ENCODE measurements around the gene PHF14. TPM values are rescaled to one million over a fixed set of nuclear protein-coding genes. Genes with fewer than 3 reads are reported as not detected.

Gene PHF14
- total and polyA plus RNA-seq, 2 experiments from 2014 or later: 72.0 to 87.9 TPM

DNA sequence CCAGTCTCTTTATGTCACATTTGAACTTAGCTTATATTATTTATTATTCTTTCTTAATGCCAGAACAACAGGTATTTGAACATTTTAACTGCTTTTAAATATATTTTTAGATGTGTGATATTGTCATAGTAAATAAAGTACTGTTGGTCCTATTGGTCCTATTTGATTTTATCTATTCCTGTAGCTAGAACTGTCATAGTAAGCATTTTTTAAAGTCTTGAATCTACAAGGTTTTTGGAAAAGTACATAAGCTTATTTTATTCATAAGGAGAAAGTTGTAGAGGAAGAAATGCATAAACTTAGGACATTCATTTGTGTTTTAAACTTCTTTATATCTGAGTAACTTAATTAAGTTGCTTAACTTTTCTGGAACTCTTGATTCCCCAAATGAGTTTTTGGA lies 136.0 kb downstream of the PHF14 start:
- H3K27me3 ChIP-seq (ENCODE audit: insufficient read depth): no peaks in the 10 kb centered on the region
- no peaks in the 10 kb centered on the region for H3K36me3 ChIP-seq (ENCODE audit: insufficient read depth)
- H3K4me3 ChIP-seq: no peak overlapping the region
- Mint-ChIP-seq H3K36me3 (ENCODE audit: low read depth) (no peaks in the 10 kb centered on the region), H3K4me3 (no peak overlapping the region), H3K4me1 (peaks cover 1% of the 10 kb centered on the region), H3K27me3 (ENCODE audit: insufficient read depth, low read depth, poor library complexity) (no peaks in the 10 kb centered on the region), H3K27ac (no peak overlapping the region), H3K9me3 (no peaks in the 10 kb centered on the region)
- H4K20me1 ChIP-seq (replicated peaks; ENCODE audit: insufficient read depth): no peaks in the 10 kb centered on the region
- H3K4me2 ChIP-seq: no peak overlapping the region
- no peaks in the 10 kb centered on the region for H3K79me2 ChIP-seq (replicated peaks; ENCODE audit: insufficient read depth)
- TF ChIP-seq, protein P1, sequence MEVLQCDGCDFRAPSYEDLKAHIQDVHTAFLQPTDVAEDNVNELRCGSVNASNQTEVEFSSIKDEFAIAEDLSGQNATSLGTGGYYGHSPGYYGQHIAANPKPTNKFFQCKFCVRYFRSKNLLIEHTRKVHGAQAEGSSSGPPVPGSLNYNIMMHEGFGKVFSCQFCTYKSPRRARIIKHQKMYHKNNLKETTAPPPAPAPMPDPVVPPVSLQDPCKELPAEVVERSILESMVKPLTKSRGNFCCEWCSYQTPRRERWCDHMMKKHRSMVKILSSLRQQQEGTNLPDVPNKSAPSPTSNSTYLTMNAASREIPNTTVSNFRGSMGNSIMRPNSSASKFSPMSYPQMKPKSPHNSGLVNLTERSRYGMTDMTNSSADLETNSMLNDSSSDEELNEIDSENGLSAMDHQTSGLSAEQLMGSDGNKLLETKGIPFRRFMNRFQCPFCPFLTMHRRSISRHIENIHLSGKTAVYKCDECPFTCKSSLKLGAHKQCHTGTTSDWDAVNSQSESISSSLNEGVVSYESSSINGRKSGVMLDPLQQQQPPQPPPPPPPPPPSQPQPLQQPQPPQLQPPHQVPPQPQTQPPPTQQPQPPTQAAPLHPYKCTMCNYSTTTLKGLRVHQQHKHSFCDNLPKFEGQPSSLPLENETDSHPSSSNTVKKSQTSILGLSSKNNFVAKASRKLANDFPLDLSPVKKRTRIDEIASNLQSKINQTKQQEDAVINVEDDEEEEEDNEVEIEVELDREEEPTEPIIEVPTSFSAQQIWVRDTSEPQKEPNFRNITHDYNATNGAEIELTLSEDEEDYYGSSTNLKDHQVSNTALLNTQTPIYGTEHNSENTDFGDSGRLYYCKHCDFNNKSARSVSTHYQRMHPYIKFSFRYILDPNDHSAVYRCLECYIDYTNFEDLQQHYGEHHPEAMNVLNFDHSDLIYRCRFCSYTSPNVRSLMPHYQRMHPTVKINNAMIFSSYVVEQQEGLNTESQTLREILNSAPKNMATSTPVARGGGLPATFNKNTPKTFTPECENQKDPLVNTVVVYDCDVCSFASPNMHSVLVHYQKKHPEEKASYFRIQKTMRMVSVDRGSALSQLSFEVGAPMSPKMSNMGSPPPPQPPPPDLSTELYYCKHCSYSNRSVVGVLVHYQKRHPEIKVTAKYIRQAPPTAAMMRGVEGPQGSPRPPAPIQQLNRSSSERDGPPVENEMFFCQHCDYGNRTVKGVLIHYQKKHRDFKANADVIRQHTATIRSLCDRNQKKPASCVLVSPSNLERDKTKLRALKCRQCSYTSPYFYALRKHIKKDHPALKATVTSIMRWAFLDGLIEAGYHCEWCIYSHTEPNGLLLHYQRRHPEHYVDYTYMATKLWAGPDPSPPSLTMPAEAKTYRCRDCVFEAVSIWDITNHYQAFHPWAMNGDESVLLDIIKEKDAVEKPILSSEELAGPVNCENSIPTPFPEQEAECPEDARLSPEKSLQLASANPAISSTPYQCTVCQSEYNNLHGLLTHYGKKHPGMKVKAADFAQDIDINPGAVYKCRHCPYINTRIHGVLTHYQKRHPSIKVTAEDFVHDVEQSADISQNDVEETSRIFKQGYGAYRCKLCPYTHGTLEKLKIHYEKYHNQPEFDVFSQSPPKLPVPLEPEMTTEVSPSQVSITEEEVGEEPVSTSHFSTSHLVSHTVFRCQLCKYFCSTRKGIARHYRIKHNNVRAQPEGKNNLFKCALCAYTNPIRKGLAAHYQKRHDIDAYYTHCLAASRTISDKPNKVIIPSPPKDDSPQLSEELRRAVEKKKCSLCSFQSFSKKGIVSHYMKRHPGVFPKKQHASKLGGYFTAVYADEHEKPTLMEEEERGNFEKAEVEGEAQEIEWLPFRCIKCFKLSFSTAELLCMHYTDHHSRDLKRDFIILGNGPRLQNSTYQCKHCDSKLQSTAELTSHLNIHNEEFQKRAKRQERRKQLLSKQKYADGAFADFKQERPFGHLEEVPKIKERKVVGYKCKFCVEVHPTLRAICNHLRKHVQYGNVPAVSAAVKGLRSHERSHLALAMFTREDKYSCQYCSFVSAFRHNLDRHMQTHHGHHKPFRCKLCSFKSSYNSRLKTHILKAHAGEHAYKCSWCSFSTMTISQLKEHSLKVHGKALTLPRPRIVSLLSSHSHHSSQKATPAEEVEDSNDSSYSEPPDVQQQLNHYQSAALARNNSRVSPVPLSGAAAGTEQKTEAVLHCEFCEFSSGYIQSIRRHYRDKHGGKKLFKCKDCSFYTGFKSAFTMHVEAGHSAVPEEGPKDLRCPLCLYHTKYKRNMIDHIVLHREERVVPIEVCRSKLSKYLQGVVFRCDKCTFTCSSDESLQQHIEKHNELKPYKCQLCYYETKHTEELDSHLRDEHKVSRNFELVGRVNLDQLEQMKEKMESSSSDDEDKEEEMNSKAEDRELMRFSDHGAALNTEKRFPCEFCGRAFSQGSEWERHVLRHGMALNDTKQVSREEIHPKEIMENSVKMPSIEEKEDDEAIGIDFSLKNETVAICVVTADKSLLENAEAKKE (CRISPR knock-in tag; IDR thresholded peaks at IDR 0.05): no peak
- TF ChIP-seq, protein P2, sequence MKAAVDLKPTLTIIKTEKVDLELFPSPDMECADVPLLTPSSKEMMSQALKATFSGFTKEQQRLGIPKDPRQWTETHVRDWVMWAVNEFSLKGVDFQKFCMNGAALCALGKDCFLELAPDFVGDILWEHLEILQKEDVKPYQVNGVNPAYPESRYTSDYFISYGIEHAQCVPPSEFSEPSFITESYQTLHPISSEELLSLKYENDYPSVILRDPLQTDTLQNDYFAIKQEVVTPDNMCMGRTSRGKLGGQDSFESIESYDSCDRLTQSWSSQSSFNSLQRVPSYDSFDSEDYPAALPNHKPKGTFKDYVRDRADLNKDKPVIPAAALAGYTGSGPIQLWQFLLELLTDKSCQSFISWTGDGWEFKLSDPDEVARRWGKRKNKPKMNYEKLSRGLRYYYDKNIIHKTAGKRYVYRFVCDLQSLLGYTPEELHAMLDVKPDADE (IDR thresholded peaks at IDR 0.05): no peak
- TF ChIP-seq, protein P3, sequence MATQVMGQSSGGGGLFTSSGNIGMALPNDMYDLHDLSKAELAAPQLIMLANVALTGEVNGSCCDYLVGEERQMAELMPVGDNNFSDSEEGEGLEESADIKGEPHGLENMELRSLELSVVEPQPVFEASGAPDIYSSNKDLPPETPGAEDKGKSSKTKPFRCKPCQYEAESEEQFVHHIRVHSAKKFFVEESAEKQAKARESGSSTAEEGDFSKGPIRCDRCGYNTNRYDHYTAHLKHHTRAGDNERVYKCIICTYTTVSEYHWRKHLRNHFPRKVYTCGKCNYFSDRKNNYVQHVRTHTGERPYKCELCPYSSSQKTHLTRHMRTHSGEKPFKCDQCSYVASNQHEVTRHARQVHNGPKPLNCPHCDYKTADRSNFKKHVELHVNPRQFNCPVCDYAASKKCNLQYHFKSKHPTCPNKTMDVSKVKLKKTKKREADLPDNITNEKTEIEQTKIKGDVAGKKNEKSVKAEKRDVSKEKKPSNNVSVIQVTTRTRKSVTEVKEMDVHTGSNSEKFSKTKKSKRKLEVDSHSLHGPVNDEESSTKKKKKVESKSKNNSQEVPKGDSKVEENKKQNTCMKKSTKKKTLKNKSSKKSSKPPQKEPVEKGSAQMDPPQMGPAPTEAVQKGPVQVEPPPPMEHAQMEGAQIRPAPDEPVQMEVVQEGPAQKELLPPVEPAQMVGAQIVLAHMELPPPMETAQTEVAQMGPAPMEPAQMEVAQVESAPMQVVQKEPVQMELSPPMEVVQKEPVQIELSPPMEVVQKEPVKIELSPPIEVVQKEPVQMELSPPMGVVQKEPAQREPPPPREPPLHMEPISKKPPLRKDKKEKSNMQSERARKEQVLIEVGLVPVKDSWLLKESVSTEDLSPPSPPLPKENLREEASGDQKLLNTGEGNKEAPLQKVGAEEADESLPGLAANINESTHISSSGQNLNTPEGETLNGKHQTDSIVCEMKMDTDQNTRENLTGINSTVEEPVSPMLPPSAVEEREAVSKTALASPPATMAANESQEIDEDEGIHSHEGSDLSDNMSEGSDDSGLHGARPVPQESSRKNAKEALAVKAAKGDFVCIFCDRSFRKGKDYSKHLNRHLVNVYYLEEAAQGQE (IDR thresholded peaks at IDR 0.05; ENCODE audit: unreplicated experiment): no peak
- TF ChIP-seq, protein P4, sequence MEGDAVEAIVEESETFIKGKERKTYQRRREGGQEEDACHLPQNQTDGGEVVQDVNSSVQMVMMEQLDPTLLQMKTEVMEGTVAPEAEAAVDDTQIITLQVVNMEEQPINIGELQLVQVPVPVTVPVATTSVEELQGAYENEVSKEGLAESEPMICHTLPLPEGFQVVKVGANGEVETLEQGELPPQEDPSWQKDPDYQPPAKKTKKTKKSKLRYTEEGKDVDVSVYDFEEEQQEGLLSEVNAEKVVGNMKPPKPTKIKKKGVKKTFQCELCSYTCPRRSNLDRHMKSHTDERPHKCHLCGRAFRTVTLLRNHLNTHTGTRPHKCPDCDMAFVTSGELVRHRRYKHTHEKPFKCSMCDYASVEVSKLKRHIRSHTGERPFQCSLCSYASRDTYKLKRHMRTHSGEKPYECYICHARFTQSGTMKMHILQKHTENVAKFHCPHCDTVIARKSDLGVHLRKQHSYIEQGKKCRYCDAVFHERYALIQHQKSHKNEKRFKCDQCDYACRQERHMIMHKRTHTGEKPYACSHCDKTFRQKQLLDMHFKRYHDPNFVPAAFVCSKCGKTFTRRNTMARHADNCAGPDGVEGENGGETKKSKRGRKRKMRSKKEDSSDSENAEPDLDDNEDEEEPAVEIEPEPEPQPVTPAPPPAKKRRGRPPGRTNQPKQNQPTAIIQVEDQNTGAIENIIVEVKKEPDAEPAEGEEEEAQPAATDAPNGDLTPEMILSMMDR (conservative IDR thresholded peaks at IDR 0.05; ENCODE audit: low read depth in 2 of 2): no peak
- no peak for TF ChIP-seq CREB1 (CRISPR knock-in tag; IDR thresholded peaks at IDR 0.05; ENCODE audit: low read depth)
- no peak for TF ChIP-seq EZH2 (IDR thresholded peaks at IDR 0.05; ENCODE audit: low read depth, unreplicated experiment)
- no peak for TF ChIP-seq EZH2phosphoT487 (IDR thresholded peaks at IDR 0.05; ENCODE audit: unreplicated experiment)
- TF ChIP-seq POLR2AphosphoS5 (IDR thresholded peaks at IDR 0.05; ENCODE audit: low read depth): no peak
- TF ChIP-seq STAT1 (IDR thresholded peaks at IDR 0.05; ENCODE audit: unreplicated experiment): no peak
- no peak for TF ChIP-seq NANOG (IDR thresholded peaks at IDR 0.05; ENCODE audit: borderline replicate concordance)
- no peak for TF ChIP-seq ZNF114 (CRISPR knock-in tag; IDR thresholded peaks at IDR 0.05)
- no peak for TF ChIP-seq JUNB (IDR thresholded peaks at IDR 0.05; ENCODE audit: unreplicated experiment)
- no peak for TF ChIP-seq ZNF331 (CRISPR knock-in tag; IDR thresholded peaks at IDR 0.05; ENCODE audit: low read depth)
- H3F3A ChIP-seq (replicated peaks; ENCODE audit: low read depth): no peaks in the 10 kb centered on the region
- DNase-seq (ENCODE audit: low spot score): no peak
- no peak overlapping the region for H2AFZ ChIP-seq
- H3K27ac ChIP-seq (ENCODE audit: low read depth): no peak overlapping the region
- ATAC-seq: no peak
- no peaks in the 10 kb centered on the region for H3K4me1 ChIP-seq (ENCODE audit: insufficient read depth)
- H3K9me2 ChIP-seq (ENCODE audit: insufficient read depth): no peaks in the 10 kb centered on the region
